ENCODE data around the gene EMP1.

EMP1 gene

DNA sequence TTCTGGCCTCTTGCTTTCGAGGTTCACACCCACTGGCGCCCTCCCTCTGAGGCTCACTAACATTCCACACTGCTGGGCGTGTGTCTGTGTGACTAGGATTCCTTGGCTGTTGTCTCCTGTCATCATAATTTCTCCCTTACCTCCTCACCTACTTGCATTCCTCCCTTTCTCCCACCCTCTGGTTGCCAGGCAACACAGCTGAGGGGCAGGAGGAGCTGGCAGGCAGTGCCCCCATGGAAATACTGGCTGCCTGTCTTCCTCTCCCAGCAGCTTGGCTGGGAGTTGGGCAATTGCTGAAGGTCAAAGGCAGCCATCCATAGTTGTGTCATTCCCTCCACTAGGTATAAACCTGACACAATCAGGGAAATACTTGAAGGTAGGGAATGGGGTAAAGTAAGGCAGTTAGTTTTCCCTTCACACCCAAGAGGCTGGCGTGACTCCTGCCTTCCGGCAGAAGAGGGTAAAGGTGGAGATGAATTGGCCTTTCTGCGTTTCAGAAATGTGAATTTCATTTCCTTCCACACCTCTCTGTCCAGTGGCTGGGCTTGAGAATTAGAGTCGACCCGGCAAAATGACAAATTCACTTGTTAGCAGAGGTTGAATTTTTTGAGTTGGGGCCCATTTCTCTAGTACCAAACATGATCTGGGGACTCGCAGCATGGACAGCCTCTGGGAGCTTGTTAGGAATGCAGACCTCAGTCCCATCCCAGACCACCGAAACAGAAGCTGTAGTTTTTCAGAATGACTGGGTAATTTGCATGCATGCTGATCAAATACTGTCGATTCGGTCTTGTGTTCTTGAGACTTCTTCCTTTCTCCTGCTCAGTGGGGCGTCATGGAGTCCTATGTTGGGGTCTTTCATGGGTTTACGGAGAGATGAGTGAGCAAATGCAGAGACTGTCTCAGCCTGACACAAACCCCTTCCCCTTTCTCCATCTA, 24.3 kb upstream of the EMP1 start:
- DNase-seq (ENCODE audit: low read depth, low spot score) = peak; percentile 70

DNA sequence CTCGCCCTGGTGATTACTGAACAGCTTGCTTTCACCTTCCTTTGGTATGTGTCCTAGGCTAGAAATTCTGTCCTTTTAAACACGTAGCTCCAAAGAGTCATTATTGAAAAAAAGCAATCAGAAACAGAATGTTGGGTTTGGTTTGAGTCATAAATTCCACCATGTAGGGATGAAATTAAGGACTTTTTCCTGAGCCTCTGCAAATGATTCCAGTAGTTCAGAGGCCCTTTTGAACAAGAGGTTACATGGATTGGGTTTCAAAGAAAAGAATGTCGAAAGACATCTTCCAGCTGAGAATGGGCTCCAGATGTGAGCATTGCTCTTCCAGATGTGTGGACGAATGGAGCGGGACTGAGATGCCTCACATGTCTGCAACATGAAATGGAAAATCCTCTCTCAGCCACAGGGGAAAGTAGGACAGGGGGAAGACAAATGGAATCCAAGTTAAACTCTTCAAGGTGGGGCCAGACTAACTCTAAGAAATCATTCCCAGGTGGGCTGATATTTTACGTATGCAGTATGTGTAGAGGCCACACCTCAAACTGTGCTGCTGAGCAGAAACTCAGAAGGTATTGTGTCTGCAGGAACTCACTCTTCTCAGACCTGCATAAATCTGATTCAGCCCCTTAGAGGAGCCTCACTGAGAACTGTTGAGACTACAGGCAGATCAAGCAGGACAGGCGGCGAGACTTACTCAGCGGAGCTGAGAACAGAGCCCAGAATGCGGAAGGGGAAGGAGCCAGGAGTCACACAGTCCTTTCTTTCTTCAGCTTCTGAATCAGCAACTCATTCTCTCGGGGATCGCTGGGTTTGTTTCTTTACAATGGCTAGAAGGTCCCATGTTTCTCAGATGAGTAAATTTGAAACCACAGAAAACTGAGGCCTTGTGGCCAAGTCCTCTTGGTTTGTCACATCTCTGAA, 23.3 kb upstream of the EMP1 start:
- DNase-seq (ENCODE audit: low read depth, low spot score) = peak; percentile 93

DNA sequence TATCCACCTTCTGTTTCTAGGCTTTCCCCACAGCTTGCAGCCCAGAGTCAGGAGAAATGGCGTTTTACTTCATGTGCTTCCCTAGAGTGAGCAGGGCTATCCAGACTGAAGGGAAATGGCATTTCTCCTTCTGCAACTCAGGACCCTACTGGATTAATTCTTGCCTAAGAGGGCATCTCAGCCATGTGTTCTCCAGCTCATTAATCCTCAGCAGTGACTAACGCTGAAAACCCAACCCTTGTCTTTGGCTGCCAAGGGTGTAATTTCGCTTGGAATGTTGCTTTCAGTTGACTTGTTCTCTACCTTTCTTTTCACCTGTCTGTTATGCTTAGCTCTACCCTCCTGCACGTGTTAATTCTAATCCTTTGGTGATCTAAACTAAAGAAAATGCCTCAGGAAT, 21.0 kb upstream of the EMP1 start:
- peak; percentile 82 for DNase-seq (ENCODE audit: low read depth, low spot score)

DNA sequence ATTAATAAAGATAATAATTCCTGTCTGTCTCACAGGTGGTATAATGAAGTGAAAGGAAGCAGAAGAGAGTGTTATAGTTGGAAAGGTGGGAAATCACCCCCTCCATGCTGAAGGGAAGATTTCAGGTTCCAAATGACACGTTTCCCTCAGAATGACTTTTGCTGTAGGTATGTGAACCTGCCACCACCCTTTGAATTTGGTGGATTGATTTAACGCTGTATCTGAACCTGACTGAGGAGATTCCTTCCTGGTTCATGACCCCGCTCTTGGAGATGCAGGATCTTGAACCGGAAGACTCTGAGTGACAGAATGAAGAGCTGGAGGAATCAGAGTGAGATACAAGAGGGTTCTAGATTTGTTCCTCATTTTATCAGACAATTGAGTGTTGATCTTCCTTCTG, 20.3 kb upstream of the EMP1 start:
- no peak for DNase-seq (ENCODE audit: low read depth, low spot score)

DNA sequence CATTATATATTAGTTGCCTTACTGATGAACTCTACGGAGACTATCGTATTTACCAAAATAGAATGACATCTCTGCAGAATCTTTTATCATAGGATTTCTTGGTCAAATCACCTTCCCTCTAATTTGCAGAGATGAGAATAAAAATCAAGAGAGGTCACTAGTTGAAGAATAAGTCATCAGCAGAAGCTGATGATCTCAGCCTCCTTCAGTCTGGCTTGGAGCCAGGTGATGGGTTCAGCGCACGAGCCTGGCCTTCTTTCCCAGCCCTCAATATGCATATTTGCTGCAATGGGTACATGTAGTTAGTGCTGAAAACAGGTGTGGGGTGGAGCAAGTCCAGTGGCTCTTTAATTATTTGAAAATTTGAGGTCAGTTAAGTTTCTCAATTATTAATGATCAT, 19.2 kb upstream of the EMP1 start:
- DNase-seq (ENCODE audit: low read depth, low spot score) = no peak

DNA sequence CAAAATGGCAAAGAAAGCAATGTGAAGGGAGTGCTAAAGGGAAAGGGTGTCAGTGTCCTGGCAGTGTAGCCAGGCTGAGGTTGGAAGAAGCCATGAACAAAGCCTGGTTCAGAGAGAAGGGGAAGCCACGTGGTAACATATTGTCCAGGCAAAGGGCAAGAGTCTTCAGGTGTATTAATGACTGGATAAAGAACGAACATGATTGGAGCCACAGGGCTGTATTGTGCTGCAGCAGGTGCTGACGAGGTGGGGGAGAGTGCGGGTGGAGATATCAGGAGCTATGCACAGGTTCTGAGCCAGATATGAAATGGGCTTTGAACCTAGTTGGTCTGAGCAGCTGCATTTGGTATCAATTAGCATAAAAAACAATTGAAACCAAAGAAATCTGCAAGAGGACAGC, 18.6 kb upstream of the EMP1 start:
- DNase-seq (ENCODE audit: low read depth, low spot score) = no peak

DNA sequence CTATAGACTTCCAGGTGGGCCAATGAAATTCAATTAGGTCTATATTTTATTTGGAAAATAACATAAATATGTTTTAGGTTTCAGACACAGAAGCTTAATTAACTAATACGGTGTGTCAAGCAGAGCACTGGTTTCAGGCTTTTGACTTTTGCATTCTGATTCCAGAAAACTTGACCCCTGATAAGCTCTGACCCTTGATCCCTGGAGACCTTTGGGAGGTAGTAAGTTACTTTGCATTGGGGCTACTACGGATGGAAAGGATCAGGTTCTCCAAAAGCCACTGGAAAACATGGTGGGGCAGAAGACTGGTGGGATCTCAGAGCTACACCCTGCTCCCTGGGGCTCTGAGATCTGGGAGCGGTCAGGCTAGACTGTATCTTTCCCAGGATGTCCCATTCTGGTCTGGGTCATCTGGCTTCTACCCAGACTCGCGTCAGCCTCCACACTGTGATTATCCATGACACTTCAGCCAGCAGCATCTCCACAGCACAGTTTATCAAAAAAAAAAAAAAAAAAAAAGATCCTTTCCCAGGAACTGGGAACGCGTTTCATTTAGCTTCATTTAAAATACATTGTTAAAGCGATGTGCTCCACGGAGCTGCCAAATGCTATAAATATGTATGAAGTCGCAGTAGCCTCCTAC, 17.8 kb upstream of the EMP1 start:
- DNase-seq (ENCODE audit: low read depth, low spot score) = no peak

DNA sequence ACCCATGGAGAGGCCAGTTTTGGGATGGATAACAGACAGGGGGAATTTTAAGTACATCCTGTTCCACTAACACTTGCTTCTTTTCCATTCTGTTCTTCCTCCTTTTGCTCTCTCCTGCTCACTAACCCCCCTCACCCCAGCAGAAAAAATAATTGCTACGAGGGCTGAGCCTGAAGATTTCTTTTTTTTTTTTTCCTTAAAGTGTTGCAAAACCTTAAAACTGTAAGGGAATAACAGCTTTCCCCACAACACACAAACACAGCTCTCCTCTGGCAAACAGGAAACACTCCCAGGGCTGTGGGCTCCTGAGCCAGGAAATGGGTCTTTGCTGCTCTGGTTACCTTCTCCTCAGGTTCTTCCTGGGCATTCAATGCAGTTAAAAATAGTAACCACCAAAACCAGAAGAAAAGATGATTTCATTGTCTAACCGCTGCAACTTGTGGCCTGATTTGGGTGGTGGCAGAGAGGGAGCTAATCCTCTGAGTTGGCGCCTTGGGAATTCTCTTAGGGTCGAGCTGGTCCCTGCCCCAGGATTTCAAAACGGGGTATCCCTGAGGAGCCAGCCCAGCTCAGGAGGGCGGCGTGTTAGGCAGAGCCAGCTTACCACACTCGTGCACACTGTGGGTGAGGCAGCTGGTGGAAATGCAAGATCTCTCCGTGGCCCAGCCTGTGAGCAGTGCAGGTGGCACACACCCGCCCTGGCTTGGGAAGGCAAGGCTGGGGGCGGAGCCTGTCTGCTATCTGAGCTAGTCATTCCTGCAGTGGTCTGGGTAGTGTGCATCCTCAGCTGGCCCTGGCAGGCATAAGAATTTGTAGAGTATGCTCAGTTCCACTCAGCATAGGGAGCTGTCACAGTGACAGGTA, 17.1 kb upstream of the EMP1 start:
- DNase-seq (ENCODE audit: low read depth, low spot score) = peak; percentile 46

DNA sequence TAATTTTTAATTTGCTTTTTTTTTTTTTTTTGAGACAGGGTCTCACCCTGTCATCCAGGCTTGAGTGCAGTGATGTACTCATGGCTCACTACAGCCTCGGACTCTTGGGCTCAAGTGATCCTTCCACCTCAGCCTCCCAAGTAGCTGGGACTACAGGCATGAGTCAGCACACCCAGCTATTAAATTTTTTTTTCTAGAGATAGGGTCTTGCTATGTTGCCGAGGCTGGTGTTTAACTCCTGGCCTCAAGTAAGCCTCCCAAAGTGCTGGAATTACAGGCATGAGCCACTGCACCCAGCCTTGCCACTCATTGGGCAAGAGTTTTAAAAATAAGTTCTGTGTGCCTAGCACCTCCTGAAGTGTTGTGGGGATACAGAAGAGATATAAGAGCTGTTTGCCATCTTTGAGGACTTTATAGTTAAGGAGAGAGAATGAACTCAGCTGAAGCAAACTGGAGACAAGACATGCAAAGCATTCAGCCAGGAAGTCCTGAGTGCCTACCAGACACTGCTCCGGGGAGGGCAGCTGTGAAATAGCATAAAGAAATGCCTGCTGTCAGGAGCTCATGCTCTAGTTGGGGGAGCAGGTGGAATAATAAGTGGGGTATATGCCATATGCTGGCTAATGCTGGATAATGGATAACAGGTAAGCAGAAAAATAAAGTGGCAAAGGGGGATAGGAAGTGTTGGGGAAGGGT, 15.0 kb upstream of the EMP1 start:
- no peak for DNase-seq (ENCODE audit: low read depth, low spot score)

DNA sequence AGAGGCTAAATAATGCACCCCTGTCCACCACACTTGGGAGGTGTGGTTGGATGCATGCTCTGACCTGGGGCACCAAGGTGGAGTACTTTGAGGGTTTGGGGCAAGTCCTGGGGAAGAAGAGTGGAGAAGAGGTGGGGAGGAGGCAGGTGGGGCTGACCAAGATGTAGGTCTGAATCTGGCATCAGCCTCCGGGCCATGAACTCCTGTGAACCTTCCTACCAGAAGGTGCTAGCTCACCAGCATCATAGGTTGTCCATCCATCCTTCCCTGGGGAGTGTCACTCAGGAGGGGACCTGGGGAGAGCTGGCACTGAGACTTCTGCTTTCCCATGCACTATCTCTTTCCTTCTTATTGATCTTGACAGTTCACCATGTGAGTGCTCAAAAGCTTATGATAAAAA, 13.6 kb upstream of the EMP1 start:
- no peak for DNase-seq (ENCODE audit: low read depth, low spot score)

DNA sequence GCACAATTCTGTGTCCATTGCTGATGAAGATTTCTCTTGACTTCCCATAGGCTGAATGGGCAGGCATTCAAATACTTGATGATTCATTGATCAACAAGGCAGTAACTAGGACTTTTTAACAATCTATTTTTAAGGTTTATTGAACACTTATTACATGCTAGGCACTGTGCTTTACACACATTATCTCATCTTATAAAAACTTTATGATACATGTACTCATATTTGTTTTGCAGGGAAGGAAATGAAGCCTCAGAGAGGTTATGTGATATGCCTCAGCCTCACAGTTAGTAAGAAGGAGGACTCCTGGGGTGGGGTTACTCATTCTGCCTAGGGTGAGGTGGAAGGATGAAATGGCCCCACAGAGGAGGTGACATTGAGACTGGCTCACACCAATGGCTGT, 12.9 kb upstream of the EMP1 start:
- no peak for DNase-seq (ENCODE audit: low read depth, low spot score)

DNA sequence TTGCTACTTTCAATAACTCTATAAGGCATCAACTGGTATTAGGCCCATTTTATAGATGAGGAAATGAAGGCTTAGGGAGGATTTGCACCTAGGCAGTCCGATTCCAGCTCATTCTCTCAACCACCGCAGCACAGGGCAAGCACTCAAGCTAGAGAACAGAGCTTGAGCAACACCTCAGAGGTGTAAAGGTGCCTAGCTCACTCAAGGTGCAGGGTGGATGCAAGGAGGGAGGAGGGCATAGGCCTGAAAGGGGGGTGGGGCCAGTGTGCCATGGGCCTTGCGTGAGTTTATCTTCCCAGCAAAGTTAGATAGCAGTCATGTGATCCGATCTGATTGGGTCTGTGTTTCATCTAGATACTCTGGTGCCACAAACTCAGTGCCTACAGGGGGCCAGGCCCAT, 10.2 kb upstream of the EMP1 start:
- no peak for DNase-seq (ENCODE audit: low read depth, low spot score)

DNA sequence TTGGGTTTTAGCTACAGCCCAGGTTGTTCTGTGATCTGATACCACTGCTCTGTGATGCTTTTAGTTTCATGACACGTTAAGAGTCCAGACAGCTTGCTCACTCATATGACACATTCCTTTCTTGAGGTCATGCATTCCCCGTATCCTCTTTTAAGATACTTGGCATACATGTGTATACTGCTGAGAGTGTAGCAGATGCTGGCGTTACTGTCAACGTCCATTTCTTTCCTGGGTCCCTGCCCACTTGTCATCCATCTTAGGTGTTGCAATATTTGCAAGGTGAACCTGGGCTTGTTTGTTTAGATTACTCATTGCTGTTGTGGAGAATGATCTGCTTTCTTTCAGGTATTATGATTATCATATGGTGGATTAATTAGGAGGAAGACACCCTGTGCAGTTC, 9.1 kb upstream of the EMP1 start:
- DNase-seq (ENCODE audit: low read depth, low spot score) = no peak

DNA sequence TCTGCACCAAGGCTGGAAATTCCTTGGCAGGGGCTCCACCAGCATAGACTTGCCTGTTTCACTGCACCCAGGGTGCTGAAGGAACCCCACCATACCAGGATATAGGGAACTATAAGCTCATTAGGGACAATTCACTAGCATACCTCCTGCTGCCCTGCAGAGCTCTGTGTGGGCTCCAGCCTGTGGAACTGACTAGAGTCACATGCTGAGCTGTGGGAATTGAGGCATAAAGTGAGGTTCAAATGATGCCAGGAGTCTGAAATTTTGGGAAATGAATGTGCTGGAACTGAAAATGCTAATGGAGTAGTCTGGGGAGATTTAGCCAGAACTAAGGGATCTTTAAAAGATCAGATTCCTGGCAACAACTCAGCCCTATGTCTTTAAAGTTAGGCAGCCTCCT, 7.3 kb upstream of the EMP1 start:
- DNase-seq (ENCODE audit: low read depth, low spot score) = peak; percentile 45

DNA sequence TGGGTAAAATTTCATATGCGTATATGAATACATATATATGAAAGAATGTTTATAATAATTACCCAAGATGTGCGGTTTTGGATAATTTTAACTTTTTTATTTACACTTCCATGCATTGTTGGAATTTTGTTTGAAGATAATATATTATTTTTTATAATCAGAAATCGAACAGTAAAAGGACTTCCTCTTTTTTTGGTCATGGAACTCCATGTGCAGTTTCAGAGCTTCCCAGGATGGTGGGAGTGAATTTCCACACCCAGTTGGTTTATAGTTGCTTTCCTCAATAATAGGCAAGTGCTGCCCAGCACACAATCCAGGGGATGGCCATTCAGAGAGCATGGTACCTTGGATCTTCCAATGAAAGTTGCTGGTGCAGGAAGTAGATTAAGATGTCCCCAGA, 6.3 kb upstream of the EMP1 start:
- DNase-seq (ENCODE audit: low read depth, low spot score) = no peak

DNA sequence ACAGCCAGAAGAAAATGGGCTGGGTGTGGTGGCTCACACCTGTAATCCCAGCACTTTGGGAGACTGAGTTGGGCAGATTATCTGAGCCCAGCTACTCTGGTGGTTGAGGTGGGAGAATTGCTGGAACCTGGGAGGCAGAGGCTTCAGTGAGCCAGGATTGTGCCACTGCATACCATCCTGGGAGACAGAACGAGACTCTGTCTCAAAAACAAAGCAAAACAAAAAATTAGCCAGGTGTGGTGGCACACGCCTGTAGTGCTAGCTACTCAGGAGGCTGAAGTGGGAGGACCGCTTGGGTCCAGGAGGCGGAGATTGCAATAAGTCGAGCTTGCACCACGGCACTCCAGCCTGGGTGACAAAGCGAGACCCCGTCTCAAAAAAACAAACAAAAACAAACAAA, 3.8 kb upstream of the EMP1 start:
- no peak for DNase-seq (ENCODE audit: low read depth, low spot score)

DNA sequence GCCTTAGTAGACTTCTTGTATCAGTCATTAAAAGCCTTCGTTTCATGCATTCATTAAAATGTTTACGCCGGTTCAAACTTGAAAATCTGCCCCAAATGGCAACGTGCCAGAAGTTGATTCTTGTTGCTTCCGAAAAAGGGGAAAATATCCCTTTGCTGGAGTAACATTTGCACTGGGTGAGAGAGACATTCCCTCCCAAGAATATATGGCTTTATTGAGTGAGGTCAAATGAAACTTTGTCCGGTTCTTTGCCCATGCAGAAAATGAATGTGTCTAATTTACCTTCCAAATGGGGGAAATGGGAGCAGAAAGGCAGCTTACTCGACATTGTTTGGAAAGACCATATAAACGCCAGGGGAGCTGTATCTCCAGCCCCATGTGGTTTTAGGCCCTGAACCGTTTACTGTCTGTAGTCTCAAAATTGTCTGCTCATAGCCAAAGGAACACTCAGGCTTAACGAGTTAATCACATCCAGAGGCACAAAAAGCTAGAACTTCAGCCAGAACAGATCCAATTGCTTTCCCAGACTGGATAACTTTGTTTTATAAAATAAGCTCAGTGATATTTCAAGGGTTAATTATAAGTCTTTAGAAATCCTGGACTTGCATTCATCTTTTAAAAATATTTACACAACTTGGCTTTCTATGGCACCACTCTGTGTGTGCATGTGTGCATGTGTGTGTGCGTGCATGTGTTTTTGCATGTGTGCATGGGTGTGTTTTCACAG, 2.9 kb upstream of the EMP1 start:
- peak; percentile 46 for DNase-seq (ENCODE audit: low read depth, low spot score)

DNA sequence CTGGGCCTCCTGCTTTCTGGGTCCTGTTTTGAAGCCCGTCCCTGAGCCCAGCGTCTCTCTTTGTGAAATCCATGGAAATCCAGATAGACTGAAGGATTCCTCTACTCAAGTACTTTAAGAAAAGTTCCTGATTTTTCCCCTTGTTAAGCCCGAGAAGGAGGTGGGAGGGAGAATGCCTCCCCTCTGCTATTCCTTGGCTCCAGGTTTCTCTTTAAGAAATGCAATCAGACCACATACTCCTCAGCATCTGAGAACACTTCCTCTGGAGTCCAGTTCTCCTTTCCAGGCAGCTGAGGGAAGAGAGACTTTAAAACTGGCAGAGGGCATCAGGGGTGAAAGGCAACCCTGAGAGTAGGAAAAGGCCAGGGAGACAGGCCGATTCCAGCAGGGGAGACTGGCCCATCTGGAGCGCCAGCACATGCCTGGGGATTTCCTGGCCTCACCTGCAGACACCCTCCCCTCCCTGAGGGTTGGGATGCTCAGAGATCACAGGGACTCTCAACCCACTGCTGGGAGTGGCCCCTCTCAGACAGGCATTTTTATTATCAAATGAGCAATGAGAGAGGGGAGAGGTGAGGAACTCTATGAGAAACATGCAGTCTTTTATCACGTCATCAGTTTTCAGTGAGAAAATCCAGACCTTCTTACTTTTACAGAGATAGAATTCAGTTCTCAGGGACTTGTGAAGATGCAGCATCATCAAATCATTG, 2.0 kb upstream of the EMP1 start:
- DNase-seq (ENCODE audit: low read depth, low spot score) = no peak

DNA sequence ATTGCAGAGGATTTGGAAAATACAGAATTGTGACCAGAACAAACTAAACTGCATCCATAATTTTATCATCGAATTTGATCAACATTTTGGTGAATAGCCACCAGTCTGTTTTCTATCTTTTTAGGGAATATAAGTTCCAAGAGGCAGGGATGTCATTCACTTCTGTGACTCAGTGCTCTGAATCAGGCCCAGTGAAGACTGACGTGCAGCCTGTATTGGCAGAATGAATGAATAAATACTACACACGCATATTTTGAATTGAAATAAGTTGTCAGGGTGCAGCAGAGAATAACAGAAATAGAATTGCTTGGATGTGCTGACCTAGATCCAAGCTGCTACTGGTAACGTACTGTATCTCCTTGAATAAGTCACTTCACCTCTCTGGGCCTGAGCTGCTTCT, 1.3 kb upstream of the EMP1 start:
- peak; percentile 46 for DNase-seq (ENCODE audit: low read depth, low spot score)

Data from astrocyte of the hippocampus (primary cell).